Measurements from ENCODE around the gene REEP1. TPM values are rescaled to one million over a fixed set of nuclear protein-coding genes. Genes with fewer than 3 reads are reported as not detected.

REEP1 gene, protein sequence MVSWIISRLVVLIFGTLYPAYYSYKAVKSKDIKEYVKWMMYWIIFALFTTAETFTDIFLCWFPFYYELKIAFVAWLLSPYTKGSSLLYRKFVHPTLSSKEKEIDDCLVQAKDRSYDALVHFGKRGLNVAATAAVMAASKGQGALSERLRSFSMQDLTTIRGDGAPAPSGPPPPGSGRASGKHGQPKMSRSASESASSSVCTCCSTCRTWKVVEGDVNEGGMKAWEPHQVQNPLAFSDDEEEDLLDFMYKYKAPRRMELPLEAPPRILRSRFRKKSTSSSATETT
- 0.40 and 0.65 TPM in 2 replicates for total RNA-seq (2011; cell fraction: chromatin; rRNA removed; ENCODE audit: low replicate concordance)
- total RNA-seq (2011; cell fraction: nucleolus; rRNA removed), result 0.26 and 0.33 TPM in 2 replicates
- 0.59 and 1.7 TPM in 2 replicates for total RNA-seq (2011; cell fraction: nucleoplasm; rRNA removed)
- 0.12 and 0.18 TPM in 2 replicates for total RNA-seq (2014; rRNA removed)
- total RNA-seq (2014; rRNA removed; fragmentation: Illumina TruSeq; extraction: Trizol), result 0.10 and 0.11 TPM in 2 replicates
- total RNA-seq (2015; rRNA removed; fragmentation: Illumina TruSeq; extraction: Trizol), result 0.08 and 0.11 TPM in 2 replicates
- 0.11 and 0.18 TPM in 2 replicates for total RNA-seq (2021)
- 0.20 and 0.67 TPM in 2 replicates for polyA plus RNA-seq (2011; rRNA removed)
- 0.09 and 0.21 TPM in 2 replicates for polyA plus RNA-seq (2011; cell fraction: cytosol; rRNA removed)
- 0.73 and 0.92 TPM in 2 replicates for polyA plus RNA-seq (2011; cell fraction: nucleus; rRNA removed)
- 0.17 and 0.19 TPM in 2 replicates for polyA plus RNA-seq (2012)
- 0.10 and 0.13 TPM in 2 replicates for polyA plus RNA-seq (2014; fragmentation: Illumina TruSeq; extraction: Trizol)
- under 1 TPM; 0.11 to 0.17 TPM for polyA plus RNA-seq (2014; fragmentation: Nextera tagmentation; extraction: Ambion mirVana)
- polyA plus RNA-seq (2014; rRNA removed), result 0.21 and 0.34 TPM in 2 replicates
- polyA minus RNA-seq (2011; rRNA and poly(A)+ RNA removed), result 0.18 TPM in 2 replicates
- polyA minus RNA-seq (2011; cell fraction: cytosol; rRNA and poly(A)+ RNA removed), result 0.19 TPM in 1 of 2 replicates, not detected in the other
- polyA minus RNA-seq (2011; cell fraction: nucleus; rRNA and poly(A)+ RNA removed), result 0.56 and 0.67 TPM in 2 replicates
- Bru-seq, nascent RNA, result percentile 7 among the genes with signal in this experiment
- BruChase-seq, experiment 1, labeled RNA remaining after a 2-hour chase, result percentile 2 among the genes with signal in this experiment
- BruChase-seq, experiment 2, labeled RNA remaining after a 6-hour chase, result percentile 3 among the genes with signal in this experiment
- long read RNA-seq, experiment 1, partial matches to known transcripts, result 0 of 1 reads
- long read RNA-seq, experiment 1, other reads (novel, unspliced or antisense), result 1 of 1 reads
- long read RNA-seq, experiment 2, result 0 reads
- long read RNA-seq, experiment 3, result 0 reads

GRCh38 chr2:86337244-86337835 is at the start of gene REEP1:
Gene REEP1 (minus strand): TSS chr2:86337626. CDS start chr2:86337510, 116 bp downstream.
- H3K4me3 ChIP-seq, result no peak within 1 kb of the TSS
- CTCF ChIA-PET (ENCODE audit: low intra/inter-chr PET ratio), result no interaction called here
- 0 out of 2 replicates have a peak, but pooled peaks cover 3% of the 10 kb centered on the region for H4K20me1 ChIP-seq (replicated peaks; ENCODE audit: control insufficient read depth, insufficient read depth, low read length)
- TF ChIP-seq PBX2 (CRISPR knock-in tag; IDR thresholded peaks at IDR 0.05; ENCODE audit: low read depth) (no peak), PBX2 (tag; conservative IDR thresholded peaks at IDR 0.05; ENCODE audit: low read depth) (no peak), HNRNPL (IDR thresholded peaks at IDR 0.05; ENCODE audit: low read depth, low read length) (no peak), ZNF224 (CRISPR knock-in tag; IDR thresholded peaks at IDR 0.05) (no peak), TGIF2 (CRISPR knock-in tag; IDR thresholded peaks at IDR 0.05) (no peak)
- no peaks in the 10 kb centered on the region for H3K79me2 ChIP-seq (ENCODE audit: control insufficient read depth, insufficient read depth, low read length)
- peaks cover 17 to 57% of the 10 kb centered on the region in 2 experiments for H3K27me3 ChIP-seq (ENCODE audit: control insufficient read depth in 2 of 2, insufficient read depth in 2 of 2, low read length in 2 of 2)
- no peaks in the 10 kb centered on the region; the same call in 1 of the 2 replicates for H3K9me3 ChIP-seq (replicated peaks; ENCODE audit: control insufficient read depth, insufficient read depth, low read depth, low read length)
- no peak within 1 kb of the TSS for H3K4me2 ChIP-seq (ENCODE audit: insufficient read depth, low read length)
- no peak for DNase-seq (ENCODE audit: extremely low read depth in 1 of 4, low spot score in 3 of 4)
- POLR2A ChIA-PET, result interaction anchor here (0.6 kb wide), 1 partner anchor 11 kb away, joined by 3 read pairs; no protein-coding TSS in a partner anchor
- H3K4me1 ChIP-seq (replicated peaks in 1 of 2; ENCODE audit: control insufficient read depth in 2 of 2, insufficient read depth in 2 of 2, low read length in 2 of 2), result peaks cover 0 to 5% of the 10 kb centered on the region in 2 experiments; a peak in 1 of 5 replicates
- BruUV-seq (replicated peaks), result no TSS peak
- H3K9me1 ChIP-seq (ENCODE audit: control insufficient read depth, insufficient read depth, low read length), result no peaks in the 10 kb centered on the region
- FAIRE-seq, result no peak
- H3K27ac ChIP-seq (ENCODE audit: extremely low read depth, low read depth, low read length), result no peak within 1 kb of the TSS
- in situ Hi-C loops (cut with MboI), result no loop called here
- ATAC-seq, result no peak
- H3K36me3 ChIP-seq (ENCODE audit: control insufficient read depth, insufficient read depth, low read length), result no peaks in the 10 kb centered on the region
- WGBS (ENCODE audit: insufficient coverage, low coverage, missing lambda C conversion rate), result 21% methylated on average over 24 of the region's 87 CpGs
- H3K9ac ChIP-seq (ENCODE audit: insufficient read depth in 1 of 2, low read depth in 2 of 2, low read length in 2 of 2), result no peak within 1 kb of the TSS
- intact Hi-C loops (cut with micrococcal nuclease), result no loop called here
- no peak within 1 kb of the TSS for H2AFZ ChIP-seq (ENCODE audit: low read depth, low read length)
